NB4 (cell line): ENCODE data around the gene PIK3C2G.
"Not testable (repeated sequence)": the region's sequence is repeated elsewhere in the genome, so short reads cannot be mapped to it uniquely, and the experiment has no call there.

ENCODE experiments used
- POLR2A ChIP-seq: IDR thresholded peaks from 2 replicates; pipeline ENCODE4 v1.6.1; 2011; ENCODE audit warnings: mild to moderate bottlenecking; ENCODE audit not compliant: insufficient read length; ENCODE audit errors: extremely low read depth
- TF ChIP-seq, protein P1 (sequence below): IDR thresholded peaks from one replicate; pipeline ENCODE4 v1.5.1; 2012; ENCODE audit warnings: low read depth, low read length
- TF ChIP-seq, protein P2 (sequence below): IDR thresholded peaks from 2 replicates; pipeline ENCODE4 v1.6.1; 2011; ENCODE audit warnings: low read depth, low read length

DNA sequence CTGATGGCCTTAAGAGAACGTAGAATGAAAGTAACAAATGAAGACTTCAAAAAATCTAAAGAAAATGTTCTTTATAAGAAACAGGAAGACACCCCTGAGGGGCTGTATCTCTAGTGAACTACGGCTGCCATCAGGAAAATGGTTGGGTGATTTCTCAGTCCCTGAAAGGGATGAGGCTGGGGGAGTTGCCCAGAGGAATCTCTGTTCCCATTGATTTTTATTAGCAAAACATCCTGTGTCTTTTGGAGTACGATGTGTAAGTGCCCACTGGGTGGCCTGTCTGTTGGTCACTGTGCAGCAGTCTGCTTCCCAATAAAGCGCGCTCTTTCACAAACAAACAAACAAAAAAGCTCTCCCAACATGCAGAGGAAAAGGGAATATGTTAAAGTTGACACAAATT lies 432.7 kb downstream of the PIK3C2G start:
- TF ChIP-seq POLR2A: not testable (repeated sequence)
- TF ChIP-seq, protein P1, sequence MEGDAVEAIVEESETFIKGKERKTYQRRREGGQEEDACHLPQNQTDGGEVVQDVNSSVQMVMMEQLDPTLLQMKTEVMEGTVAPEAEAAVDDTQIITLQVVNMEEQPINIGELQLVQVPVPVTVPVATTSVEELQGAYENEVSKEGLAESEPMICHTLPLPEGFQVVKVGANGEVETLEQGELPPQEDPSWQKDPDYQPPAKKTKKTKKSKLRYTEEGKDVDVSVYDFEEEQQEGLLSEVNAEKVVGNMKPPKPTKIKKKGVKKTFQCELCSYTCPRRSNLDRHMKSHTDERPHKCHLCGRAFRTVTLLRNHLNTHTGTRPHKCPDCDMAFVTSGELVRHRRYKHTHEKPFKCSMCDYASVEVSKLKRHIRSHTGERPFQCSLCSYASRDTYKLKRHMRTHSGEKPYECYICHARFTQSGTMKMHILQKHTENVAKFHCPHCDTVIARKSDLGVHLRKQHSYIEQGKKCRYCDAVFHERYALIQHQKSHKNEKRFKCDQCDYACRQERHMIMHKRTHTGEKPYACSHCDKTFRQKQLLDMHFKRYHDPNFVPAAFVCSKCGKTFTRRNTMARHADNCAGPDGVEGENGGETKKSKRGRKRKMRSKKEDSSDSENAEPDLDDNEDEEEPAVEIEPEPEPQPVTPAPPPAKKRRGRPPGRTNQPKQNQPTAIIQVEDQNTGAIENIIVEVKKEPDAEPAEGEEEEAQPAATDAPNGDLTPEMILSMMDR: not testable (repeated sequence)
- TF ChIP-seq, protein P2, sequence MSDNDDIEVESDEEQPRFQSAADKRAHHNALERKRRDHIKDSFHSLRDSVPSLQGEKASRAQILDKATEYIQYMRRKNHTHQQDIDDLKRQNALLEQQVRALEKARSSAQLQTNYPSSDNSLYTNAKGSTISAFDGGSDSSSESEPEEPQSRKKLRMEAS: not testable (repeated sequence)
